ENCODE results near the gene CCDC91.
"Not testable (repeated sequence)": the region's sequence is repeated elsewhere in the genome, so short reads cannot be mapped to it uniquely, and the experiment has no call there.

Gene CCDC91

GRCh38 chr12:28258998-28259397 lies 68.7 kb downstream of the CCDC91 start:
- H3K36me3 ChIP-seq (ENCODE audit: low read length): peaks cover 11% of the 10 kb centered on the region
- no peak overlapping the region for H3K9ac ChIP-seq (ENCODE audit: low read length)
- TF ChIP-seq EZH2phosphoT487 (conservative IDR thresholded peaks at IDR 0.05; ENCODE audit: low read length): no peak
- TF ChIP-seq, protein P1, sequence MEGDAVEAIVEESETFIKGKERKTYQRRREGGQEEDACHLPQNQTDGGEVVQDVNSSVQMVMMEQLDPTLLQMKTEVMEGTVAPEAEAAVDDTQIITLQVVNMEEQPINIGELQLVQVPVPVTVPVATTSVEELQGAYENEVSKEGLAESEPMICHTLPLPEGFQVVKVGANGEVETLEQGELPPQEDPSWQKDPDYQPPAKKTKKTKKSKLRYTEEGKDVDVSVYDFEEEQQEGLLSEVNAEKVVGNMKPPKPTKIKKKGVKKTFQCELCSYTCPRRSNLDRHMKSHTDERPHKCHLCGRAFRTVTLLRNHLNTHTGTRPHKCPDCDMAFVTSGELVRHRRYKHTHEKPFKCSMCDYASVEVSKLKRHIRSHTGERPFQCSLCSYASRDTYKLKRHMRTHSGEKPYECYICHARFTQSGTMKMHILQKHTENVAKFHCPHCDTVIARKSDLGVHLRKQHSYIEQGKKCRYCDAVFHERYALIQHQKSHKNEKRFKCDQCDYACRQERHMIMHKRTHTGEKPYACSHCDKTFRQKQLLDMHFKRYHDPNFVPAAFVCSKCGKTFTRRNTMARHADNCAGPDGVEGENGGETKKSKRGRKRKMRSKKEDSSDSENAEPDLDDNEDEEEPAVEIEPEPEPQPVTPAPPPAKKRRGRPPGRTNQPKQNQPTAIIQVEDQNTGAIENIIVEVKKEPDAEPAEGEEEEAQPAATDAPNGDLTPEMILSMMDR (IDR thresholded peaks at IDR 0.05; ENCODE audit: insufficient read depth, low read length, poor library complexity, severe bottlenecking): no peak
- no peaks in the 10 kb centered on the region for H3K9me3 ChIP-seq (ENCODE audit: insufficient read depth, low read length)
- H3K27ac ChIP-seq (ENCODE audit: low read depth, low read length): no peak overlapping the region
- no peak overlapping the region for H3K4me2 ChIP-seq (ENCODE audit: low read depth, low read length, poor library complexity, severe bottlenecking)
- no peaks in the 10 kb centered on the region for H4K20me1 ChIP-seq (ENCODE audit: low read depth, low read length)
- H3K79me2 ChIP-seq (ENCODE audit: insufficient read depth, low read length): no peaks in the 10 kb centered on the region
- no peak overlapping the region for H2AFZ ChIP-seq (ENCODE audit: low read depth, low read length, severe bottlenecking)
- no peak overlapping the region for H3K4me3 ChIP-seq (ENCODE audit: insufficient read depth, low read length, poor library complexity, severe bottlenecking)
- H3K9me2 ChIP-seq (replicated peaks; ENCODE audit: insufficient read depth, low read length): no peaks in the 10 kb centered on the region
- no peaks in the 10 kb centered on the region for H3K27me3 ChIP-seq (ENCODE audit: low read length)
- no peaks in the 10 kb centered on the region for H3F3A ChIP-seq (ENCODE audit: insufficient read depth)

DNA sequence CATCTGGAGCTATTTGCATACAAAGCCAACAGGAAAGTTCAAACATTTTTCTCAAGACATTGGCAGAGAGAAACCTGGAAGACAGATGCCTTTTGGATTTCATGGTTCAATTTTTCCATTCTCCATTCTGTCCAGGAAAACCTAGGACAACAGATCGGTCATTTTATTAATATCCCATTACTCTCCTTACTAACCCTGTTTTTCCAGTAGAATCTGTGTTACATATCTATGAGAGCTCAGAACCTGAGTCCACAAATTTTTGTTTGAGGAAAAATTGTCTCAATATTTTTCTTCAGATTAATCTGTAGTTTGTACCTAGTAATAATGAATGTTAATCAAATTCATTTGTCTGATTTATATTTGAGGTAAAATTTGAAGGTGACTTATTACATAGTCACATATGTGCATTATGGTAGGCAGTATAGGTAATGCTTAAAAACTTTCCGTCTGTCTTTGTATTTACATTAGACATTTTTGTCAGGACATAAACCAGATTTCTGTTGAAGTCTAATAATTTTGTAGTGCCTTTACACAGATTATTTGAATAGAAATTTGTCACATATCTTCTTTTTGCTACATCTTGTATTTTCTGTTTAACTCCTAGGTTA lies 75.3 kb downstream of the CCDC91 start:
- no peaks in the 10 kb centered on the region for H3K79me2 ChIP-seq (ENCODE audit: insufficient read depth, low read length)
- no peaks in the 10 kb centered on the region for H4K20me1 ChIP-seq (ENCODE audit: low read depth, low read length)
- no peak overlapping the region for H3K9ac ChIP-seq (ENCODE audit: low read length)
- H3K36me3 ChIP-seq (ENCODE audit: low read length): 0 out of 2 replicates have a peak, but pooled peaks cover 5% of the 10 kb centered on the region
- H3K9me3 ChIP-seq (ENCODE audit: insufficient read depth, low read length): no peaks in the 10 kb centered on the region
- H3K27me3 ChIP-seq (ENCODE audit: low read length): no peaks in the 10 kb centered on the region
- no peaks in the 10 kb centered on the region for H3K9me2 ChIP-seq (replicated peaks; ENCODE audit: insufficient read depth, low read length)
- no peak overlapping the region for H3K4me2 ChIP-seq (ENCODE audit: low read depth, low read length, poor library complexity, severe bottlenecking)
- H2AFZ ChIP-seq (ENCODE audit: low read depth, low read length, severe bottlenecking): no peak overlapping the region
- H3K4me3 ChIP-seq (ENCODE audit: insufficient read depth, low read length, poor library complexity, severe bottlenecking): no peak overlapping the region
- TF ChIP-seq, protein P1 (IDR thresholded peaks at IDR 0.05; ENCODE audit: insufficient read depth, low read length, poor library complexity, severe bottlenecking): no peak
- no peak for TF ChIP-seq EZH2phosphoT487 (conservative IDR thresholded peaks at IDR 0.05; ENCODE audit: low read length)
- no peaks in the 10 kb centered on the region for H3F3A ChIP-seq (ENCODE audit: insufficient read depth)
- H3K27ac ChIP-seq (ENCODE audit: low read depth, low read length): no peak overlapping the region

- H3K9ac ChIP-seq (ENCODE audit: low read length); H3K4me2 ChIP-seq (ENCODE audit: low read depth, low read length, poor library complexity, severe bottlenecking); H3K4me3 ChIP-seq (ENCODE audit: insufficient read depth, low read length, poor library complexity, severe bottlenecking); H3F3A ChIP-seq (ENCODE audit: insufficient read depth); H3K9me3 ChIP-seq (ENCODE audit: insufficient read depth, low read length); H2AFZ ChIP-seq (ENCODE audit: low read depth, low read length, severe bottlenecking); H4K20me1 ChIP-seq (ENCODE audit: low read depth, low read length); H3K79me2 ChIP-seq (ENCODE audit: insufficient read depth, low read length); H3K9me2 ChIP-seq (replicated peaks; ENCODE audit: insufficient read depth, low read length); H3K27me3 ChIP-seq (ENCODE audit: low read length); H3K27ac ChIP-seq (ENCODE audit: low read depth, low read length): not testable (repeated sequence)
- H3K36me3 ChIP-seq (ENCODE audit: low read length): peaks cover 14% of the 10 kb centered on the region
These were observed 77.8 kb downstream of the CCDC91 start for GRCh38 chr12:28267920-28268607.

GRCh38 chr12:28268608-28269229 lies 78.5 kb downstream of the CCDC91 start:
- Histone ChIP-seq H3K79me2 (ENCODE audit: insufficient read depth, low read length) (no peaks in the 10 kb centered on the region), H3K9ac (ENCODE audit: low read length) (no peak overlapping the region), H3K9me3 (ENCODE audit: insufficient read depth, low read length) (no peaks in the 10 kb centered on the region), H3K27me3 (ENCODE audit: low read length) (no peaks in the 10 kb centered on the region), H3F3A (ENCODE audit: insufficient read depth) (no peaks in the 10 kb centered on the region), H3K27ac (ENCODE audit: low read depth, low read length) (no peak overlapping the region), H4K20me1 (ENCODE audit: low read depth, low read length) (no peaks in the 10 kb centered on the region), H3K4me2 (ENCODE audit: low read depth, low read length, poor library complexity, severe bottlenecking) (no peak overlapping the region), H2AFZ (ENCODE audit: low read depth, low read length, severe bottlenecking) (no peak overlapping the region), H3K4me3 (ENCODE audit: insufficient read depth, low read length, poor library complexity, severe bottlenecking) (no peak overlapping the region), H3K9me2 (replicated peaks; ENCODE audit: insufficient read depth, low read length) (no peaks in the 10 kb centered on the region), H3K36me3 (ENCODE audit: low read length) (peaks cover 14% of the 10 kb centered on the region)
- TF ChIP-seq, protein P1 (IDR thresholded peaks at IDR 0.05; ENCODE audit: insufficient read depth, low read length, poor library complexity, severe bottlenecking): no peak
- no peak for TF ChIP-seq EZH2phosphoT487 (conservative IDR thresholded peaks at IDR 0.05; ENCODE audit: low read length)

Measured in SU-DHL-6 (cell line).